Embryonic facial prominence (tissue), 1 donor: ENCODE results near the gene ZNF277.
"Not testable (repeated sequence)": the region's sequence is repeated elsewhere in the genome, so short reads cannot be mapped to it uniquely, and the experiment has no call there.

Experiments used
- DNase-seq: peaks from one replicate; pipeline ENCODE4 v3.0.0-alpha.2; 2016; ENCODE audit errors: extremely low spot score

Gene ZNF277

GRCh38 chr7:112391841-112392286 is 185.4 kb downstream of the ZNF277 start:
- DNase-seq = not testable (repeated sequence)
